NCI-H526 treated with DMSO at 0.1 percent for 48 hours (cell line): ENCODE measurements around the gene ABCG4.
"Not testable (repeated sequence)": the region's sequence is repeated elsewhere in the genome, so short reads cannot be mapped to it uniquely, and the experiment has no call there.

ENCODE experiments used
- DNase-seq: peaks from one replicate; lab custom pipeline; 2025; lab: John Stamatoyannopoulos, UW

The ABCG4 gene

GRCh38 chr11:119184399-119184798 is 35.5 kb downstream of the ABCG4 start:
- DNase-seq = not testable (repeated sequence)

GRCh38 chr11:119185981-119186634 is 37.3 kb downstream of the ABCG4 start:
- DNase-seq = no peak

DNA sequence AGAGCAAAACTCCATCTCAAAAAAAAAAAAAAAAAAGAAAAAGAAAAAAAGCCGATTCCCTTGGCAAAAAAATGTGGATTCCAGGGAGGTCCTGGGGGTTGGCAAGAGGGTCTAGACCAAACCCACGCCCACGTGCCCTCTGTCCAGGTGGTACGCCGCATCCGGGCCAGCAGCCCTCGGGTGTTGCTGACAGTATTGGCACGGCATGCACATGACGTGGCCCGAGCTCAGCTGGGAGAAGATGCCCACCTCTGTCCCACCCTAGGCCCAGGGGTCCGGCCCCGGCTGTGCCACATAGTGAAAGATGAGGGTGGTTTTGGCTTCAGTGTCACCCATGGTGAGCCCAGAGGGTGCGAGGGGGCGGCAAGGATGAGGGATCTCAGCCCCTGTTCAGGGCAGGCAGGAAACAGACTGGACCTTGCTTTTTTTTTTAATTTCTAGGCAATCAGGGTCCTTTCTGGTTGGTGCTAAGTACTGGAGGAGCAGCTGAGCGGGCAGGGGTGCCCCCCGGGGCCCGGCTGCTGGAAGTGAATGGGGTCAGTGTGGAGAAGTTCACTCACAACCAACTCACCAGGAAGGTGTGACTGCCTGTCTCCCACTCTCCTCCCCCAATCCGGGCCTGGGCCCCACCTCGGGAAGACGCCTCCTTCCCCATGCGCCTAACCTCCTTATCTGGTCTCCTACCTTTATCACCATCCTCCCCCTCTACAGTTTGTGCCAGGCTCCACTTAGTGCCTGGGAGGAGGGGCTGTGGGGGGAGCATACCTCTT is 38.5 kb downstream of the ABCG4 start:
- DNase-seq = no peak

- no peak for DNase-seq
Observed at GRCh38 chr11:119188067-119188466, 39.2 kb downstream of the ABCG4 start.

- no peak for DNase-seq
Observed at GRCh38 chr11:119188887-119189286, 40.0 kb downstream of the ABCG4 start.

- no peak for DNase-seq
Observed at GRCh38 chr11:119189393-119189792, 40.5 kb downstream of the ABCG4 start.

DNA sequence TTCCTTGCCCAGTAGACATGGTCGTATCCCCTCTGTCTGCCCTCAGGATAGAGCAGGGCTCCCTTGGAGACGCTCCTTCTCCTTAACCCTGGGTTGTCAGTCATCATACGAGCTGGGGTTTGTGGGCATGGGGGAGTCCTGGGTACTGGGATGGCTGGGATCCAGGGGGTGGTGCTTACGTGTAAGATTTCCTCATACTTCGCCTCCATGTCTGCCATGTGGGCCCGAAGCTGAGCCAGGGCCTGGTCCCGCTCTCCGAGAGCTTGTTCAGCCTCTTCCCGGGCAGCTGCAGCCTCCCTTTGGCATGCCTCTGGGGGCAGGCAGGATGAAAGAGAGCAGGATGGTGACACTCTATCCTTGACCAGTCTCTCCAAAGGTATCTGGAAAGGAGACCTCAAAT is 41.7 kb downstream of the ABCG4 start:
- DNase-seq = no peak

DNA sequence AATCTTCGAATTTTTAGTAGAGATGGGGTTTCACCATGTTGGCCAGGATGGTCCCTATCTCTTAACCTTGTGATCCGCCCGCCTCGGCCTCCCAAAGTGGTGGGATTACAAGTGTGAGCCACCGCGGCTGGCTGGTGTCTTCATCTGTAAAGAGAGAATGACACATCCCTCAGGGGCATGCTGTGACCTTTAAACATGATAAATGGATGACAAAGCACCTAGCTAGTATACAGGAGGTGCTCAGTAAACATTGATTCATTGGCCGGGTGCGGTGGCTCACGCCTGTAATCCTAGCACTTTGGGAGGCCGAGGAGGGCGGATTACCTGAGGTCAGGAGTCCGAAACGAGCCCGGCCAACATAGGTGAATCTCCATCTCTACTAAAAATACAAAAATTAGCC is 42.4 kb downstream of the ABCG4 start:
- not testable (repeated sequence) for DNase-seq

GRCh38 chr11:119192111-119192510 is 43.3 kb downstream of the ABCG4 start:
- no peak for DNase-seq

GRCh38 chr11:119193001-119193400 is 44.1 kb downstream of the ABCG4 start:
- DNase-seq = no peak

DNA sequence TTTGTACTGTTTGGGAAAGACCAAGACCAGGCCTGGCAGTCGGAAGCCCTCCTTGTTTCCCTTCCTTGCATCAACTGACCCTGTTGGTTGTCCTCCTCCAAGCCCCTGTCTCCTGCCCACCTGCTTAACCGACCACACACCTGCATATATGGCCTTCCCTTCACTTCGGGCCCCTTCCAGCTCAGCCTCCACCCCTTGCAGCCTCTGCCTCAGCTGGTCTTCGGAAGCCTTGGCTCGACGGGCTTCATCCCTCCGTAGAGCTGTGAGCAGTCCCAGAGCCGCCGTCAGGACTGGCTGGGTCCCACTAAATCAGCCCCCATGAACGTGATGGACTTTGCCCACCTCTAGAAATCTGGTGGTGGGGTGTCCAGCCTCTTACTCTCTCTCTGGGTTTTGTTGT is 44.8 kb downstream of the ABCG4 start:
- no peak for DNase-seq

- DNase-seq = no peak
Observed at GRCh38 chr11:119194811-119195440, 46.1 kb downstream of the ABCG4 start.

- DNase-seq = no peak
Observed at GRCh38 chr11:119195680-119196079, 46.8 kb downstream of the ABCG4 start.

- DNase-seq = peak; percentile 97
Observed at GRCh38 chr11:119196833-119197483, 48.1 kb downstream of the ABCG4 start.

DNA sequence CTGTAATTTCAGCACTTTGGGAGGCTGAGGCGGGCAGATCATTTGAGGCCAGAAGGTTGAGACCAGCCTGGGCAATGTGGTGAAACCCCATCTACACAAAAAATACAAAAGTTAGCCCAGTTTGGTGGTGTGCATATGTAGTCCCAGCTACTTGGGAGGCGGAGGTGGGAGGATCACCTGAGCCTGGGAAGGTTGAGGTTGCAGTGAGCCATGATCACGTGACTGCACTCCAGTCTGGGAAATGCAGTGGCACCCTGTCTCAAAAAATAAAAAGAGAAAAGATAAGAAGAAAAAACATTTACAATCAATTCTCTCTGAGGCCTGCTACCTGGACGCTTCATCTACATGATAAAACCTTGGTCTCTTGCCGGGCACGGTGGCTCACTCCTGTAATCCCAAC is 50.1 kb downstream of the ABCG4 start:
- DNase-seq = no peak

- DNase-seq = not testable (repeated sequence)
Observed at GRCh38 chr11:119201236-119201635, 52.4 kb downstream of the ABCG4 start.

DNA sequence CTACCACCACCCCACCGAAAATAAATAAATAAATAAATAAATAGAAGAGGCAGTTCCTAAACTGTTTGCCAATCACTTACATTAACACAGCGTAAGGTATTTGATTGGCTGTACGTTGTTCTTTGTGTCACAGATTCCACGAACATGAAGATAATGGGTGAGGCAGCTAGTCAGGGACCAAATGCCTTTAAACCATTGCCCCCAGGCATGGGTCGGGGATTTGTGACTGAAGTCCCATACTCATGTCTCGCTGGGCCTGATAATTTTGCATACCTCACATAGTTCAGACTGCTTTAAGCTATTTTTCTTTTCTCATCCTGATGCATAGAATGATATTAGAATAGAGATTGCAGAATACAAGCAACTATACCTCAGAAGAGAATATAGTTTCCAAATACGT is 53.7 kb downstream of the ABCG4 start:
- no peak for DNase-seq

DNA sequence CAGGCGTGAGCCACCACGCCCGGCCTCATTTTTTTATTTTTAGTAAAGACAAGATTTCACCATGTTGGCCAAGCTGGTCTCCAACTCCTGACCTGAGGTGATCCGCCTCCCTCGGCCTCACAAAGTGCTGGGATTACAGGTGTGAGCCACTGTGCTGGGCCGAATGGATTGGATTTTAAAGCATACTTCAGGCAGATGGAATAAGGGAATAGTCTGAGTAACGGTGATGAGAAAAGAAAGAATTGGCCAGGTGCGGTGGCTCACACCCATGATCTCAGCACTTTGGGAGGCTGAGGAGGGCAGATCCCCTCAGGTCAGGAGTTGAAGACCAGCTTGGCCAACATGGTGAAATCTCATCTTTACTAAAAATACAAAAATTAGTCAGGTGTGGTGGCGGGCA is 55.2 kb downstream of the ABCG4 start:
- DNase-seq = no peak

DNA sequence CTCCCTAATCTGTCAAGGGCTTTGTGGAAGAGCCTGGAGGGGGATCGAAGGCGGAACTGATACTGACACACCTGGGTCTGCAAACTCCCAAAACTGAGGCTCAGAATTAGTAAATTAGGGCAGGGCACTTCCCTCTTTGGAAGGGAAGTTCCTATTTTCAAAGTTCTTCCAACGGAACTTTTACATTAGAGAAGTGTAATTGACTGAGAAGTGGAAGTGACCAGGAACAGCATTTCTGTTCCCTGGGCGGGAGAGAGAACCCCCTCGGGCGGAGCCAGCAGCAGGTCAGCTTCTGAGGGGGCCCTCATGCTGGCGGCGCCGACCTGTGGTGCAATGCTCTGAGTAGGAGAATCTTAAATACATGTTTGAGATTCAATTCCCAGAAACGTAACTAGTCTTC is 56.2 kb downstream of the ABCG4 start:
- no peak for DNase-seq

DNA sequence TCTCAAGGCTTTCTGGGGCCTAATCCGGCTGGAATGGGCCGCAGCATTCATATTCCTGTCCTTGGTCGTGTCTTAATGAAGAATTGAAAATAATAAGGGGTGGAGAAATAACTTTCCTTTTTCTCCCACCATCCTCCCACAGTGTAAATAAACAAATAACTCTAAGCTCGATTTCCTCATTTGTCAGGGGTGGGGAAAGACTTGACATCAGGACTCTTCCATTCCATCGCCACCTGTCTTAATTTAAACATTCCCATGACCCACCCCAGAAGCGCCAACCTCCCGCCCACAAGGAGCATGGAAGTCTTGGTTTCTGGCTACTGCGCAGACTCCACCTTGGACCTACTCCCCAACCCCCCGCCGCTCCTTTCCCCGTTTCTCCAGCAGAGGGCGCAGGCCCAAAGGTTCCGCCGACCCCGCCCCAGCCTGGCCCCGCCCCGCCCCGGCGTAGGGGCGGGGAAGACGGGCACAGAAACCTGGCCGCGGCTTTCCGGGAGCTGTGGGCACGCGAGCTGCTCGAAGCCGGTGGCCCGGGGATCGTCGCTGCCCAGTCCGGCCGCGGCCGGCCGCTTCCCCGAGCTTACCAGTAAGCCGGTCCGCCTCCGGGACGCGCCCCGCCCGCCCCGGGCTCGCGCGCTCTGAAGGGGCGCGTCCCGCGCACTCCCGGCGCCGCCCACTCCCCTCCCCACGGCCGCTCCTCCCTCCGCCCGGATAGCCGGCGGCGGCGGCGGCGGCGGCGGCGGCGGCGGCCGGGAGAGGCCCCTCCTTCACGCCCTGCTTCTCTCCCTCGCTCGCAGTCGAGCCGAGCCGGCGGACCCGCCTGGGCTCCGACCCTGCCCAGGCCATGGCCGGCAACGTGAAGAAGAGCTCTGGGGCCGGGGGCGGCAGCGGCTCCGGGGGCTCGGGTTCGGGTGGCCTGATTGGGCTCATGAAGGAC is 57.0 kb downstream of the ABCG4 start, which contains the start of gene CBL:
CBL (plus strand) TSS at position 766 of the 937 bp plus-strand sequence; CDS start at position 845, 79 bp downstream.
- peak; percentile 97 for DNase-seq
